ENCODE measurements around the gene NR5A1. TPM values are rescaled to one million over a fixed set of nuclear protein-coding genes. Genes with fewer than 3 reads are reported as not detected.

The NR5A1 gene
- total RNA-seq, 1 donor from 2014 or later, result 1.2 TPM

DNA sequence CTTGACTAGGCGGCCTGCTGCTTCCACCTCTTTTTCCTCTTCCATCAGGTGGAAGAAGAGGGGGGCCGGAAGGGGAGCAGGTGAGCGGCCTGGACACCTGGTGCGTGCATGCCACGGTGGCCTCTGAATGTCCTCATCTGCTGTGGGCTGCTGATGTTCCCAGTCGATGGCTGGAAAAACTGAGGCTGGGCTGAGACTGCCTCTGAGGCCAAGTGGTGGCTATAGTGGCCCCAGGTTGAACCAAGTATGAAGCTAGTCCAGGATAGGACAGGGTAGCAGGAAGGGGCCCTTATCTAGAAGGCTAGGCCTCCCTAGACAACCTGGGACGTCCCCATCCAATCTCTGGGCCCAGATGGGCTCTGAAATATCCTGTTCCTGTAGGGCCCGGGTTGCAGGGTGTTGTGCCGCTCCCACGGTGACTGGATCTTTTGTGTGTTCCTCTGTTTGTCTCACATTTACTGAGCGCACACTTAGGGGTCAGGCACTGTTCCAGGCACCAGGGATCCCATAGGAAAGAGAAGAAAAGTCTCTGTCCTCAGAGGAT is 753 bp upstream of the NR5A1 start:
- H3K27ac Mint-ChIP-seq (ENCODE audit: unreplicated experiment), result no peak overlapping the region
- peaks cover 30% of the 10 kb centered on the region for H3K4me1 Mint-ChIP-seq (ENCODE audit: unreplicated experiment)
- H3K4me3 Mint-ChIP-seq (ENCODE audit: unreplicated experiment), result no peak overlapping the region
- TF ChIP-seq, protein P1, sequence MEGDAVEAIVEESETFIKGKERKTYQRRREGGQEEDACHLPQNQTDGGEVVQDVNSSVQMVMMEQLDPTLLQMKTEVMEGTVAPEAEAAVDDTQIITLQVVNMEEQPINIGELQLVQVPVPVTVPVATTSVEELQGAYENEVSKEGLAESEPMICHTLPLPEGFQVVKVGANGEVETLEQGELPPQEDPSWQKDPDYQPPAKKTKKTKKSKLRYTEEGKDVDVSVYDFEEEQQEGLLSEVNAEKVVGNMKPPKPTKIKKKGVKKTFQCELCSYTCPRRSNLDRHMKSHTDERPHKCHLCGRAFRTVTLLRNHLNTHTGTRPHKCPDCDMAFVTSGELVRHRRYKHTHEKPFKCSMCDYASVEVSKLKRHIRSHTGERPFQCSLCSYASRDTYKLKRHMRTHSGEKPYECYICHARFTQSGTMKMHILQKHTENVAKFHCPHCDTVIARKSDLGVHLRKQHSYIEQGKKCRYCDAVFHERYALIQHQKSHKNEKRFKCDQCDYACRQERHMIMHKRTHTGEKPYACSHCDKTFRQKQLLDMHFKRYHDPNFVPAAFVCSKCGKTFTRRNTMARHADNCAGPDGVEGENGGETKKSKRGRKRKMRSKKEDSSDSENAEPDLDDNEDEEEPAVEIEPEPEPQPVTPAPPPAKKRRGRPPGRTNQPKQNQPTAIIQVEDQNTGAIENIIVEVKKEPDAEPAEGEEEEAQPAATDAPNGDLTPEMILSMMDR (IDR thresholded peaks at IDR 0.05; ENCODE audit: unreplicated experiment), result no peak
- H3K36me3 Mint-ChIP-seq (ENCODE audit: low read depth, unreplicated experiment), result peaks cover 6% of the 10 kb centered on the region
- no peaks in the 10 kb centered on the region for H3K9me3 Mint-ChIP-seq (ENCODE audit: unreplicated experiment)
- DNase-seq (ENCODE audit: low spot score), result no peak
- H3K27me3 Mint-ChIP-seq (ENCODE audit: unreplicated experiment), result peaks cover 19% of the 10 kb centered on the region

DNA sequence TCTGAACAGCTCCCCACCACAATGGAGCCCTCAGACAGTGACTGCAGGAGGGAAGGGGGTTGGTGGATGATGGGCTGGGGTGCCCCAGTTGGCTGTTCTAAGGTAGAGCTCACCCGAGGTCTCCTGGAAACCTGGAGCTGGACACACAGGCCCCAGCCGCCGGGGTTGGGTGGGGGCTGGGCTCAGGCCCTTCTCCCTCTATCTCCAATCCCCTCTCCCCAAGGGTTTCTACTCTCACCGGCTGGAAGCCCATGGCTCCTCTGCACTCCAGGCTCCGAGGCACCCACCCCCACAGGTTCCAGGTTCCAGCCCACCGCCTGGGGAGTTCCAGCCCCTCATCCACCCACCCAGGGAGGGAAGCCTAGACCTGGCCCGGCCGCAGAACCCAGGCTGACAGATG is 766 bp downstream of the NR5A1 start:
- H3K27ac Mint-ChIP-seq (ENCODE audit: unreplicated experiment), result no peak overlapping the region
- no peak overlapping the region for H3K4me3 Mint-ChIP-seq (ENCODE audit: unreplicated experiment)
- DNase-seq (ENCODE audit: low spot score), result no peak
- peaks cover 17% of the 10 kb centered on the region for H3K4me1 Mint-ChIP-seq (ENCODE audit: unreplicated experiment)
- TF ChIP-seq, protein P1 (IDR thresholded peaks at IDR 0.05; ENCODE audit: unreplicated experiment), result no peak
- H3K27me3 Mint-ChIP-seq (ENCODE audit: unreplicated experiment), result peaks cover 19% of the 10 kb centered on the region
- peaks cover 5% of the 10 kb centered on the region for H3K36me3 Mint-ChIP-seq (ENCODE audit: low read depth, unreplicated experiment)
- H3K9me3 Mint-ChIP-seq (ENCODE audit: unreplicated experiment), result no peaks in the 10 kb centered on the region

DNA sequence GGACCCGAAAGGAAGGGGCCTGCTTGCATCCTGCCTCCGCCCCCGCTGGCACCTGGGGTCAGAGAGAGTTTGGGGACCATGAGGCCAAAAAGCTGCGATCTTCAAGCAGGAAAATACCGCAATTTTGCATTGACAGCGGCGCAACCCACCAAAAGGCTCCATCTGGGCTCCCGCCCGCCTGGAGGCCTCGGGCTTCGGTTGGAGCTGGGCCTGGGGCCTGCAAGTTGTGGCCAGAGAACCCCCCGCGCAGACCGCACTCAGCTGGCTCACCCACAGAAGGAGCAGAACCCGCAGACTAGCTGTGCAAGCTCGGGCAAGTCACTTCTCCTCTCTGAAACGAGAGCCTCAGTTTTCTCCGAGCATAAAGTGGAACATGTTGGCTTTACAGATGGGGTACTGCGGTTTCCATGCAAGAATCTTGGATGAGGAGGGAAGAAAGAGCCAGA is 1.3 kb downstream of the NR5A1 start:
- Mint-ChIP-seq H3K4me3 (ENCODE audit: unreplicated experiment) (no peak overlapping the region), H3K4me1 (ENCODE audit: unreplicated experiment) (peaks cover 13% of the 10 kb centered on the region), H3K9me3 (ENCODE audit: unreplicated experiment) (no peaks in the 10 kb centered on the region), H3K27me3 (ENCODE audit: unreplicated experiment) (peaks cover 19% of the 10 kb centered on the region), H3K27ac (ENCODE audit: unreplicated experiment) (no peak overlapping the region), H3K36me3 (ENCODE audit: low read depth, unreplicated experiment) (peaks cover 6% of the 10 kb centered on the region)
- TF ChIP-seq, protein P1 (IDR thresholded peaks at IDR 0.05; ENCODE audit: unreplicated experiment), result no peak
- no peak for DNase-seq (ENCODE audit: low spot score)

DNA sequence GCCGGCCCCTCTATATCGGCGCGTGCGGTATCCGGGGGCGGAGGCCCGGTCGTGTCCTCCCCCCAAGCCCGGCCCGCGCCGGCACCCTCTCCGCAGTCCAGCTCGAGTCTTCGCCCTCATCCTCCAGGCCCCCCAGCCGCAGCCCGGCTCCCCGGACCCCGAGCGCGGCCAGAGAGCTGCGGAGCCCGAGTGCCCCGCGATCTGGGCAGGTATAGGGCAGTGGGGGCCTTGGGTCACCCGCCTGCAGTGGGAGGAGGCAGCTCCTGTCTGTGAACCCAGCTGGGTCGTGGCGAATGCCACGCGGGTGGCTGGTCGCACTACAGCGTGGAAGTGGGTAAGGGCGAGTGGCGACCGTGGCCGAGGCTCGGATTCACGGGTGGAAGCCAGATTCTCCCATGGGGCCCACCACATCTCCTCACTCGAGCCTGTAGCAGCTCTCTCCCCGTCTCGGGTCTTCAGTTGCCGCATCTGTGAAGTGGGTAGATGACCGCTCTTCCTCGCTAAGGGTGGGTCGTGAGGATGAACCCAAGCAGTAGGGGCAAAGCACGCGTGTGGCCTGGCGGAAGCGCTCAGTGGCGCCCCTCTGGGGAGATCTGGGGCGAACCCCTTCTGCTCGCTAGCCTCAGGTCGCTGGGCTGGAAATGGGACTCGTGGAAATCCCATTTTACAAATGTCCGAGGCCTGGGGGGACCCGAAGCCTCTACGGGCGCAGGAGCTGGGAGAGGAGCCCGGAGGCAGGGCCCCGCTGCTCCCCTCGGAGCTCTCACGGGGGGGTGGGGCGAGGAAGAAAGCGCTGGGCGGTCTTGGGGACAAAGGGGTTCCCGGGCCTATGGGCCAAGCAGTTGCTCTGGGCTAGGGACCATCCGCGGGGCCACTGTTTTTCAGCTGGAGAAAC is 1.9 kb downstream of the NR5A1 start:
- H3K4me3 Mint-ChIP-seq (ENCODE audit: unreplicated experiment), result peak overlapping the region; percentile 76
- peaks cover 12% of the 10 kb centered on the region for H3K4me1 Mint-ChIP-seq (ENCODE audit: unreplicated experiment)
- H3K27ac Mint-ChIP-seq (ENCODE audit: unreplicated experiment), result no peak overlapping the region
- no peaks in the 10 kb centered on the region for H3K9me3 Mint-ChIP-seq (ENCODE audit: unreplicated experiment)
- H3K27me3 Mint-ChIP-seq (ENCODE audit: unreplicated experiment), result peaks cover 22% of the 10 kb centered on the region
- TF ChIP-seq, protein P1 (IDR thresholded peaks at IDR 0.05; ENCODE audit: unreplicated experiment), result no peak
- peaks cover 9% of the 10 kb centered on the region for H3K36me3 Mint-ChIP-seq (ENCODE audit: low read depth, unreplicated experiment)
- DNase-seq (ENCODE audit: low spot score), result no peak

DNA sequence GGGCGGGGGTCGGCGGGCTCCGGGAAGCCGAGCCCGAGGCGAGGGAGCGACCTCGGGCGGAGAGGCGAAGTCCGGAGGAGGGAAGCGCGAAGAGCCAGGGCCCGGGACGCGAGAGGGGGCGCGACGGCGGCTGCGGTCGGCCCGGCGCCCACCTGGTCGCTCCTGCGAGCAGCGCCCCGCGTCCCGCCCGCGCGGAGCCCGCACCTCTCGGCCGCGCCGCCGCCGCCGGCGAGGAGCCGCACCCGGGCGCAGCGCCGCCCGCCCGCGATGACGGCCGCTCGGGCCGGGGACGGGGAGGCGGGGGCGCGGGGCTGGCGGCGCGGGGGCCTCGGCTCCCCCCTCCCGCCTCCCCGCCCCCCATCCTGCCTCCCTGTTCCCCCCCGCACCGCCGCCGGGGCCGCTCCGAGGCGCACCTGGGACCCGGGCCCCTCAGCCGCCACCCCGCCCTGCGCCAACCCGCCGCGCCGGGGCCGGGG is 2.6 kb downstream of the NR5A1 start:
- no peak overlapping the region for H3K4me3 Mint-ChIP-seq (ENCODE audit: unreplicated experiment)
- peaks cover 9% of the 10 kb centered on the region for H3K36me3 Mint-ChIP-seq (ENCODE audit: low read depth, unreplicated experiment)
- DNase-seq (ENCODE audit: low spot score), result no peak
- no peak overlapping the region for H3K27ac Mint-ChIP-seq (ENCODE audit: unreplicated experiment)
- H3K9me3 Mint-ChIP-seq (ENCODE audit: unreplicated experiment), result no peaks in the 10 kb centered on the region
- peaks cover 12% of the 10 kb centered on the region for H3K4me1 Mint-ChIP-seq (ENCODE audit: unreplicated experiment)
- TF ChIP-seq, protein P1 (IDR thresholded peaks at IDR 0.05; ENCODE audit: unreplicated experiment), result no peak
- H3K27me3 Mint-ChIP-seq (ENCODE audit: unreplicated experiment), result peaks cover 23% of the 10 kb centered on the region

Data from endothelial cell (in vitro differentiated cells).